ENCODE data around the gene GPATCH3. TPM values are rescaled to one million over a fixed set of nuclear protein-coding genes. Genes with fewer than 3 reads are reported as not detected.

The GPATCH3 gene
- polyA plus RNA-seq, 1 of the 3 experiments (the other 2 are of a cell fraction): 11.1 TPM

DNA sequence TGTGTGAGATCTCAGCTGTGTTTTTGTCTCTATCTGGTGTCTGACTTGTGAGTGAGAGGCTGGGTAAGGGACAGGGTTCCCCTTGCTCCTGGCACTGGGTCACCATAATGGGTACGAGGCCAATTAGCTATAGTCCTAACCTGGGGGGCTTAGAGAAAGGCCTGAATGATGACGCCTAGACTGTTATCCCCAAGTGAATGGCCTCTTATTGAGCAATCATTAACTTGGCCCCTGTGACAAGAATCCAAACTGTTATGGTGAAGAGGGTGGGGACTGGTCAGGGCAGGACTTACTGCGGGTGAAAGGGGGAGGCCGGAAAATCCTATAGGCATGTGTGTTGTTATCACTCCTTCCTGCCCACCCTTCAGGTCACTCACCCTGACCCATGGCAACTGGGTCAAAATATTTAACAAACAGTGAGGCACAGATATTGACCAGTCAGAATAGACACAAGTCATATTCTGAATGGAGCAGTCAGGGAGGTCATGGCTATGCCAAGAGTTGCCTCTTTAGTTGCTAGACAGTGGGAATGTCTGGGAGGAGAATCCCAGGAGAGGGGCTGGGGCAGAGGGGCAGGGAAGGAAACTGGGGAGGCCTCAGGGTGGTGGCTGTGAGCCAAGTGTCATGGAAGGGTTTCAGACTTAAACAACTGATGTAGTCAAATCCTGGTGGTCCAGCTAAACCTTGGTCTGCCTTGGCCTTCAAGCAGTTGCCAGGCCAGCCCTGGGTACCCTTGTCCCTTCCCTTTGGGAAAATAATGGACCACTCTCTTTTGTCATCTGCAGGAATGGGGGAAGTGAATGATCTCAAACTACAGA, 10.3 kb upstream of the GPATCH3 start:
- Histone ChIP-seq H3K4me1 (ENCODE audit: control insufficient read depth in 1 of 2, insufficient read depth in 2 of 2, low read depth in 1 of 2, low read length in 1 of 2) (peaks cover 0 to 8% of the 10 kb centered on the region in 2 experiments; a peak in 1 of 4 replicates), H3K9ac (no peak overlapping the region), H3K79me2 (ENCODE audit: insufficient read depth) (no peaks in the 10 kb centered on the region), H3K27ac (ENCODE audit: low read depth in 2 of 2, low read length in 1 of 2) (no peak overlapping the region), H4K20me1 (ENCODE audit: insufficient read depth) (no peaks in the 10 kb centered on the region), H3K9me2 (no peaks in the 10 kb centered on the region), H3K9me3 (no peaks in the 10 kb centered on the region), H3F3A (replicated peaks; ENCODE audit: insufficient read depth) (no peaks in the 10 kb centered on the region), H2AFZ (ENCODE audit: low read depth) (no peak overlapping the region), H3K4me2 (no peak overlapping the region), H3K27me3 (ENCODE audit: insufficient read depth) (no peaks in the 10 kb centered on the region; the same call in 1 of the 2 replicates), H3K36me3 (replicated peaks in 1 of 2; ENCODE audit: control insufficient read depth in 1 of 2, insufficient read depth in 2 of 2, low read length in 1 of 2) (no peaks in the 10 kb centered on the region), H3K4me3 (ENCODE audit: low read depth in 2 of 2, low read length in 1 of 2) (no peak overlapping the region)
- no peak for DNase-seq
- ChIA-PET CTCF (no interaction called here), POLR2A (no interaction called here)
- TF ChIP-seq EZH2phosphoT487 (IDR thresholded peaks at IDR 0.05; ENCODE audit: borderline replicate concordance, low read depth): no peak
- 74% methylated on average over 4 of the region's 4 CpGs for WGBS (ENCODE audit: low lambda C conversion rate)

DNA sequence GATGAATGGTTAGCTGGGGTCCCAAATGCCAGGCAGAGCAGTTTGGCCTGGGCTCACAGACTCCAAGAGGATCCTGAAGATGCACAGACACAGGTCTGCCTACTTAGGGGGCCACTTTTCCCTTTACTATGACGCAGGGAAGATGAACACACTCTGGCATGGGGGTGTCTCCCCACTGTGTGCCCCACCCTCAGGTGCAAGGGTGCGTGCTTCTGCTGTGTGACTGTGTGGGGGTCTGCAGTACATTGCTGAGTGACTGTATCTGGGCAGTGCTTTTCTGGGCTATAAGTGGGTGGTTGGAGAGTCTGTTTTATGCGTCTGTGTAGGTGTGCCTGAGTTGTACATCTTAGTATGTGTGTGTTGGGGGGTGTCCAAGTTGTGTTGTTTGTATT, 9.7 kb upstream of the GPATCH3 start:
- Histone ChIP-seq H3K4me2 (no peak overlapping the region), H3F3A (replicated peaks; ENCODE audit: insufficient read depth) (no peaks in the 10 kb centered on the region), H3K27ac (ENCODE audit: low read depth in 2 of 2, low read length in 1 of 2) (no peak overlapping the region), H3K27me3 (ENCODE audit: insufficient read depth) (no peaks in the 10 kb centered on the region; the same call in 1 of the 2 replicates), H3K36me3 (replicated peaks in 1 of 2; ENCODE audit: control insufficient read depth in 1 of 2, insufficient read depth in 2 of 2, low read length in 1 of 2) (no peaks in the 10 kb centered on the region), H2AFZ (ENCODE audit: low read depth) (no peak overlapping the region), H3K9me2 (no peaks in the 10 kb centered on the region), H3K9me3 (no peaks in the 10 kb centered on the region), H3K79me2 (ENCODE audit: insufficient read depth) (no peaks in the 10 kb centered on the region), H3K4me3 (ENCODE audit: low read depth in 2 of 2, low read length in 1 of 2) (no peak overlapping the region), H3K9ac (no peak overlapping the region), H3K4me1 (ENCODE audit: control insufficient read depth in 1 of 2, insufficient read depth in 2 of 2, low read depth in 1 of 2, low read length in 1 of 2) (peaks cover 0 to 8% of the 10 kb centered on the region in 2 experiments; a peak in 1 of 4 replicates), H4K20me1 (ENCODE audit: insufficient read depth) (no peaks in the 10 kb centered on the region)
- POLR2A ChIA-PET: no interaction called here
- DNase-seq: no peak
- 68% methylated on average over 3 of the region's 3 CpGs for WGBS (ENCODE audit: low lambda C conversion rate)
- TF ChIP-seq RAD21 (IDR thresholded peaks at IDR 0.05; ENCODE audit: low read length): no peak
- TF ChIP-seq, protein P1, sequence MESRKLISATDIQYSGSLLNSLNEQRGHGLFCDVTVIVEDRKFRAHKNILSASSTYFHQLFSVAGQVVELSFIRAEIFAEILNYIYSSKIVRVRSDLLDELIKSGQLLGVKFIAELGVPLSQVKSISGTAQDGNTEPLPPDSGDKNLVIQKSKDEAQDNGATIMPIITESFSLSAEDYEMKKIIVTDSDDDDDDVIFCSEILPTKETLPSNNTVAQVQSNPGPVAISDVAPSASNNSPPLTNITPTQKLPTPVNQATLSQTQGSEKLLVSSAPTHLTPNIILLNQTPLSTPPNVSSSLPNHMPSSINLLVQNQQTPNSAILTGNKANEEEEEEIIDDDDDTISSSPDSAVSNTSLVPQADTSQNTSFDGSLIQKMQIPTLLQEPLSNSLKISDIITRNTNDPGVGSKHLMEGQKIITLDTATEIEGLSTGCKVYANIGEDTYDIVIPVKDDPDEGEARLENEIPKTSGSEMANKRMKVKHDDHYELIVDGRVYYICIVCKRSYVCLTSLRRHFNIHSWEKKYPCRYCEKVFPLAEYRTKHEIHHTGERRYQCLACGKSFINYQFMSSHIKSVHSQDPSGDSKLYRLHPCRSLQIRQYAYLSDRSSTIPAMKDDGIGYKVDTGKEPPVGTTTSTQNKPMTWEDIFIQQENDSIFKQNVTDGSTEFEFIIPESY (IDR thresholded peaks at IDR 0.05; ENCODE audit: borderline replicate concordance, low read depth): no peak
- no peak for TF ChIP-seq ELF1 (IDR thresholded peaks at IDR 0.05)
- no peak for TF ChIP-seq POLR2AphosphoS5 (IDR thresholded peaks at IDR 0.05; ENCODE audit: low read depth, low read length)
- TF ChIP-seq, protein P2, sequence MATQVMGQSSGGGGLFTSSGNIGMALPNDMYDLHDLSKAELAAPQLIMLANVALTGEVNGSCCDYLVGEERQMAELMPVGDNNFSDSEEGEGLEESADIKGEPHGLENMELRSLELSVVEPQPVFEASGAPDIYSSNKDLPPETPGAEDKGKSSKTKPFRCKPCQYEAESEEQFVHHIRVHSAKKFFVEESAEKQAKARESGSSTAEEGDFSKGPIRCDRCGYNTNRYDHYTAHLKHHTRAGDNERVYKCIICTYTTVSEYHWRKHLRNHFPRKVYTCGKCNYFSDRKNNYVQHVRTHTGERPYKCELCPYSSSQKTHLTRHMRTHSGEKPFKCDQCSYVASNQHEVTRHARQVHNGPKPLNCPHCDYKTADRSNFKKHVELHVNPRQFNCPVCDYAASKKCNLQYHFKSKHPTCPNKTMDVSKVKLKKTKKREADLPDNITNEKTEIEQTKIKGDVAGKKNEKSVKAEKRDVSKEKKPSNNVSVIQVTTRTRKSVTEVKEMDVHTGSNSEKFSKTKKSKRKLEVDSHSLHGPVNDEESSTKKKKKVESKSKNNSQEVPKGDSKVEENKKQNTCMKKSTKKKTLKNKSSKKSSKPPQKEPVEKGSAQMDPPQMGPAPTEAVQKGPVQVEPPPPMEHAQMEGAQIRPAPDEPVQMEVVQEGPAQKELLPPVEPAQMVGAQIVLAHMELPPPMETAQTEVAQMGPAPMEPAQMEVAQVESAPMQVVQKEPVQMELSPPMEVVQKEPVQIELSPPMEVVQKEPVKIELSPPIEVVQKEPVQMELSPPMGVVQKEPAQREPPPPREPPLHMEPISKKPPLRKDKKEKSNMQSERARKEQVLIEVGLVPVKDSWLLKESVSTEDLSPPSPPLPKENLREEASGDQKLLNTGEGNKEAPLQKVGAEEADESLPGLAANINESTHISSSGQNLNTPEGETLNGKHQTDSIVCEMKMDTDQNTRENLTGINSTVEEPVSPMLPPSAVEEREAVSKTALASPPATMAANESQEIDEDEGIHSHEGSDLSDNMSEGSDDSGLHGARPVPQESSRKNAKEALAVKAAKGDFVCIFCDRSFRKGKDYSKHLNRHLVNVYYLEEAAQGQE (IDR thresholded peaks at IDR 0.05; ENCODE audit: low read depth, low read length): no peak
- TF ChIP-seq RCOR1 (IDR thresholded peaks at IDR 0.05; ENCODE audit: low read length): no peak
- no peak for TF ChIP-seq TAF1 (IDR thresholded peaks at IDR 0.05; ENCODE audit: borderline replicate concordance, low read depth, low read length)
- no peak for TF ChIP-seq RFX5 (IDR thresholded peaks at IDR 0.05; ENCODE audit: low read length)
- TF ChIP-seq, protein P3, sequence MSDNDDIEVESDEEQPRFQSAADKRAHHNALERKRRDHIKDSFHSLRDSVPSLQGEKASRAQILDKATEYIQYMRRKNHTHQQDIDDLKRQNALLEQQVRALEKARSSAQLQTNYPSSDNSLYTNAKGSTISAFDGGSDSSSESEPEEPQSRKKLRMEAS (IDR thresholded peaks at IDR 0.05; ENCODE audit: low read depth): no peak
- CTCF ChIA-PET: no interaction called here

All from SK-N-SH (cell line).